HEK293 (cell line): Measurements from ENCODE around the gene ST8SIA5.

ENCODE experiments used
- CTCF ChIA-PET: fragments of 350-600 bp; formaldehyde crosslinking; extraction: SDS; loops from one replicate; lab custom pipeline; 2021; ENCODE audit warnings: antibody characterized with exemption; lab: Yijun Ruan, JAX
- POLR2A ChIA-PET: fragments of 300-600 bp; formaldehyde crosslinking; extraction: SDS; loops from one replicate; lab custom pipeline; 2020; ENCODE audit warnings: antibody characterized with exemption, inconsistent platforms; lab: Yijun Ruan, JAX
- H3K27ac ChIP-seq: fragments of 200-500 bp; sonication (Bioruptor generic); 2 replicates; pipeline ENCODE4 v1.5.1; 2014; ENCODE audit warnings: low read depth, low read length, control low read depth, inconsistent platforms; ENCODE audit errors: extremely low read depth
- H3K36me3 ChIP-seq, 2 experiments: fragments of 200-500 bp in 1 of 2; sonication (Bioruptor generic) in 1 of 2; 1 replicate in 1 of 2; 2 replicates in 1 of 2; pipeline ENCODE4 v1.5.1; 2014 to 2017; ENCODE audit warnings: inconsistent platforms in 2 of 2, low read length in 2 of 2; ENCODE audit not compliant: control insufficient read depth in 2 of 2, insufficient read depth in 1 of 2
- H3K4me1 ChIP-seq: fragments of 200-500 bp; sonication (Bioruptor generic); 2 replicates; pipeline ENCODE4 v1.5.1; 2014; ENCODE audit warnings: mild to moderate bottlenecking, low read length, inconsistent platforms; ENCODE audit not compliant: control insufficient read depth, insufficient read depth
- H3K4me3 ChIP-seq: 2 replicates; pipeline ENCODE4 v1.5.1; 2011; ENCODE audit warnings: low read depth, mild to moderate bottlenecking, control low read depth, low read length, moderate library complexity
- H3K9me3 ChIP-seq: fragments of 200-500 bp; sonication (Bioruptor generic); 2 replicates; pipeline ENCODE4 v1.5.1; 2014; ENCODE audit warnings: low read depth, low read length, inconsistent platforms; ENCODE audit not compliant: control insufficient read depth, insufficient read depth
- KLF10 ChIP-seq: fragments of 450-650 bp; IDR thresholded peaks from 2 replicates; pipeline ENCODE4 v1.5.1; 2018; ENCODE audit warnings: missing biosample characterization, mild to moderate bottlenecking, missing genetic modification characterization
- KLF16 ChIP-seq: fragments of 450-650 bp; formaldehyde crosslinking; IDR thresholded peaks from 2 replicates; pipeline ENCODE4 v1.5.1; 2017; ENCODE audit warnings: missing biosample characterization, missing genetic modification characterization
- MEIS1 ChIP-seq: sonication (generic); formaldehyde crosslinking; IDR thresholded peaks from 2 replicates; pipeline ENCODE4 v1.8.1; 2022; ENCODE audit warnings: missing genetic modification reagents, mild to moderate bottlenecking, borderline replicate concordance
- SETDB1 ChIP-seq: IDR thresholded peaks from one replicate; pipeline ENCODE4 v1.6.1; 2017; ENCODE audit warnings: mild to moderate bottlenecking, low read length, moderate library complexity, mixed read lengths; ENCODE audit not compliant: insufficient read length
- SP2 ChIP-seq: fragments of 450-650 bp; formaldehyde crosslinking; IDR thresholded peaks from 2 replicates; pipeline ENCODE4 v1.5.1; 2016; ENCODE audit warnings: missing biosample characterization, missing genetic modification characterization
- ZBTB20 ChIP-seq: fragments of 450-650 bp; formaldehyde crosslinking; IDR thresholded peaks from 2 replicates; pipeline ENCODE4 v1.5.1; 2016; ENCODE audit warnings: missing biosample characterization, missing genetic modification characterization
- ZNF416 ChIP-seq: fragments of 450-650 bp; formaldehyde crosslinking; IDR thresholded peaks from 2 replicates; pipeline ENCODE4 v1.5.1; 2016; ENCODE audit warnings: missing biosample characterization, missing genetic modification characterization
- ZNF544 ChIP-seq: fragments of 450-650 bp; formaldehyde crosslinking; IDR thresholded peaks from 2 replicates; pipeline ENCODE4 v1.5.0; 2017; ENCODE audit warnings: missing biosample characterization, missing genetic modification characterization
- ZNF623 ChIP-seq: fragments of 450-650 bp; formaldehyde crosslinking; IDR thresholded peaks from 2 replicates; pipeline ENCODE4 v1.5.1; 2016; ENCODE audit warnings: missing biosample characterization, missing genetic modification characterization
- ZNF660 ChIP-seq: fragments of 450-650 bp; IDR thresholded peaks from 2 replicates; pipeline ENCODE4 v1.5.1; 2018; ENCODE audit warnings: missing biosample characterization, mild to moderate bottlenecking, missing genetic modification characterization
- ZNF785 ChIP-seq: fragments of 450-650 bp; formaldehyde crosslinking; IDR thresholded peaks from 2 replicates; pipeline ENCODE4 v1.5.1; 2016; ENCODE audit warnings: missing biosample characterization, missing genetic modification characterization
- ZXDB ChIP-seq: fragments of 450-650 bp; formaldehyde crosslinking; IDR thresholded peaks from 2 replicates; pipeline ENCODE4 v1.5.1; 2016; ENCODE audit warnings: missing biosample characterization, missing genetic modification characterization
- TF ChIP-seq, protein P1 (sequence below): fragments of 450-650 bp; formaldehyde crosslinking; IDR thresholded peaks from 2 replicates; pipeline ENCODE4 v1.5.1; 2017; ENCODE audit warnings: missing biosample characterization, missing genetic modification characterization
- TF ChIP-seq, protein P2 (sequence below): fragments of 450-650 bp; formaldehyde crosslinking; IDR thresholded peaks from 2 replicates; pipeline ENCODE4 v1.5.1; 2016; ENCODE audit warnings: missing biosample characterization, missing genetic modification characterization
- TF ChIP-seq, protein P3 (sequence below): fragments of 450-650 bp; formaldehyde crosslinking; conservative IDR thresholded peaks from 2 replicates; pipeline ENCODE4 v1.5.1; 2016; ENCODE audit warnings: low read depth, missing biosample characterization, missing genetic modification characterization
- TF ChIP-seq, protein P4 (sequence below): fragments of 450-650 bp; formaldehyde crosslinking; IDR thresholded peaks from 2 replicates; pipeline ENCODE4 v1.5.1; 2016; ENCODE audit warnings: missing biosample characterization, missing genetic modification characterization

Gene ST8SIA5

DNA sequence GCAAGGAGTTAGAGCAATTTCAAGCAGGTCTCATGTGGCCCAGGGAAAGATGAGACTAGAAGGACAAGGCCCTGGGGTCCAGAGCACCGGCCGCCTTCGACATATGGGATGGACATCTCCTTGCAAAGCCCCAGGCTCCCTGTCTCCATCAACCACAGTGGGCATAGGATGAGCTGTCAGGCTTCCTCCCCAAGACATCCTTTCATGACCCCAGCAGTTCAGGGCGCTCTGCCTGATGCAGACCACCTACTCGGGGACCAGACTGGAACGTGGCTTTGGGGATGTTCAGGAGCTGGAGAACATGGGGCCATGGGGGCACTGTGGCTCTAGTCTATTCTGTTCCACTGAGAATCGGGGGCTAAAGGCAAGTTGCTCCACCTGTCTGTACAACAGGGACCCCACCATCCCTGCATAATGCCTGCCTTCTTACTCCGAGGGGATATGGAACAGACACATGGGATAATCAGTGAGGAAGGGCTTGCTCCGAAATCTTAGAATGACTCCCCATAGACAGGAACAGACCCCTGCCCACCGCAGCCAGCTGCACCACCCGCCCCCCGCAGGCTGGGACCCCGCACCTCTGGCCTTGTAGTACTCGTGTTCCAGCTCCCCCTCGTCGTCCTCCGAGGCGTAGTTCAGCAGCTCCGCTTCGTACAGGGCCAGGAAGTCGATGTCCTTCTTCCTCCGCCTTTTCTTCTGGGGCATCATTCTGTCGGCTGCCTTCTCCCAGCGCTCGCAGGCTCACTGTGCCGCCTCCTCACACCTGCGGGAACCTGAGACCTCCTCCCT is 100.3 kb downstream of the ST8SIA5 start:
- ChIA-PET CTCF (interaction anchor here (0.6 to 7.9 kb wide), 12 partner anchors 8 to 508 kb away, joined by 3 to 179 read pairs (median 5); a partner anchor contains a TSS), POLR2A (interaction anchor here (0.6 kb wide), 1 partner anchor 546 kb away, joined by 3 read pairs; no protein-coding TSS in a partner anchor)
- H3K9me3 ChIP-seq, result no peaks in the 10 kb centered on the region
- no peaks in the 10 kb centered on the region for H3K4me1 ChIP-seq
- H3K27ac ChIP-seq, result no peak overlapping the region
- TF ChIP-seq ZNF416 (no peak), MEIS1 (CRISPR knock-in tag) (no peak), SP2 (tag by site-specific recombination) (no peak), ZNF660 (no peak), ZNF623 (tag by site-specific recombination) (no peak), KLF10 (tag by site-specific recombination) (no peak), SETDB1 (no peak), KLF16 (tag by site-specific recombination) (no peak), ZXDB (tag by site-specific recombination) (no peak), ZNF785 (tag by site-specific recombination) (no peak), ZBTB20 (no peak), ZNF544 (tag by site-specific recombination) (no peak)
- TF ChIP-seq, protein P1, sequence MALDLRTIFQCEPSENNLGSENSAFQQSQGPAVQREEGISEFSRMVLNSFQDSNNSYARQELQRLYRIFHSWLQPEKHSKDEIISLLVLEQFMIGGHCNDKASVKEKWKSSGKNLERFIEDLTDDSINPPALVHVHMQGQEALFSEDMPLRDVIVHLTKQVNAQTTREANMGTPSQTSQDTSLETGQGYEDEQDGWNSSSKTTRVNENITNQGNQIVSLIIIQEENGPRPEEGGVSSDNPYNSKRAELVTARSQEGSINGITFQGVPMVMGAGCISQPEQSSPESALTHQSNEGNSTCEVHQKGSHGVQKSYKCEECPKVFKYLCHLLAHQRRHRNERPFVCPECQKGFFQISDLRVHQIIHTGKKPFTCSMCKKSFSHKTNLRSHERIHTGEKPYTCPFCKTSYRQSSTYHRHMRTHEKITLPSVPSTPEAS (tag by site-specific recombination), result no peak
- TF ChIP-seq, protein P2, sequence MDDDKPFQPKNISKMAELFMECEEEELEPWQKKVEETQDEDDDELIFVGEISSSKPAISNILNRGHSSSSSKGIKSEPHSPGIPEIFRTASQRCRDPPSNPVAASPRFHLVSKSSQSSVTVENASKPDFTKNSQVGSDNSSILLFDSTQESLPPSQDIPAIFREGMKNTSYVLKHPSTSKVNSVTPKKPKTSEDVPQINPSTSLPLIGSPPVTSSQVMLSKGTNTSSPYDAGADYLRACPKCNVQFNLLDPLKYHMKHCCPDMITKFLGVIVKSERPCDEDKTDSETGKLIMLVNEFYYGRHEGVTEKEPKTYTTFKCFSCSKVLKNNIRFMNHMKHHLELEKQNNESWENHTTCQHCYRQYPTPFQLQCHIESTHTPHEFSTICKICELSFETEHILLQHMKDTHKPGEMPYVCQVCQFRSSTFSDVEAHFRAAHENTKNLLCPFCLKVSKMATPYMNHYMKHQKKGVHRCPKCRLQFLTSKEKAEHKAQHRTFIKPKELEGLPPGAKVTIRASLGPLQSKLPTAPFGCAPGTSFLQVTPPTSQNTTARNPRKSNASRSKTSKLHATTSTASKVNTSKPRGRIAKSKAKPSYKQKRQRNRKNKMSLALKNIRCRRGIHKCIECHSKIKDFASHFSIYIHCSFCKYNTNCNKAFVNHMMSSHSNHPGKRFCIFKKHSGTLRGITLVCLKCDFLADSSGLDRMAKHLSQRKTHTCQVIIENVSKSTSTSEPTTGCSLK (tag by site-specific recombination), result no peak
- TF ChIP-seq, protein P3, sequence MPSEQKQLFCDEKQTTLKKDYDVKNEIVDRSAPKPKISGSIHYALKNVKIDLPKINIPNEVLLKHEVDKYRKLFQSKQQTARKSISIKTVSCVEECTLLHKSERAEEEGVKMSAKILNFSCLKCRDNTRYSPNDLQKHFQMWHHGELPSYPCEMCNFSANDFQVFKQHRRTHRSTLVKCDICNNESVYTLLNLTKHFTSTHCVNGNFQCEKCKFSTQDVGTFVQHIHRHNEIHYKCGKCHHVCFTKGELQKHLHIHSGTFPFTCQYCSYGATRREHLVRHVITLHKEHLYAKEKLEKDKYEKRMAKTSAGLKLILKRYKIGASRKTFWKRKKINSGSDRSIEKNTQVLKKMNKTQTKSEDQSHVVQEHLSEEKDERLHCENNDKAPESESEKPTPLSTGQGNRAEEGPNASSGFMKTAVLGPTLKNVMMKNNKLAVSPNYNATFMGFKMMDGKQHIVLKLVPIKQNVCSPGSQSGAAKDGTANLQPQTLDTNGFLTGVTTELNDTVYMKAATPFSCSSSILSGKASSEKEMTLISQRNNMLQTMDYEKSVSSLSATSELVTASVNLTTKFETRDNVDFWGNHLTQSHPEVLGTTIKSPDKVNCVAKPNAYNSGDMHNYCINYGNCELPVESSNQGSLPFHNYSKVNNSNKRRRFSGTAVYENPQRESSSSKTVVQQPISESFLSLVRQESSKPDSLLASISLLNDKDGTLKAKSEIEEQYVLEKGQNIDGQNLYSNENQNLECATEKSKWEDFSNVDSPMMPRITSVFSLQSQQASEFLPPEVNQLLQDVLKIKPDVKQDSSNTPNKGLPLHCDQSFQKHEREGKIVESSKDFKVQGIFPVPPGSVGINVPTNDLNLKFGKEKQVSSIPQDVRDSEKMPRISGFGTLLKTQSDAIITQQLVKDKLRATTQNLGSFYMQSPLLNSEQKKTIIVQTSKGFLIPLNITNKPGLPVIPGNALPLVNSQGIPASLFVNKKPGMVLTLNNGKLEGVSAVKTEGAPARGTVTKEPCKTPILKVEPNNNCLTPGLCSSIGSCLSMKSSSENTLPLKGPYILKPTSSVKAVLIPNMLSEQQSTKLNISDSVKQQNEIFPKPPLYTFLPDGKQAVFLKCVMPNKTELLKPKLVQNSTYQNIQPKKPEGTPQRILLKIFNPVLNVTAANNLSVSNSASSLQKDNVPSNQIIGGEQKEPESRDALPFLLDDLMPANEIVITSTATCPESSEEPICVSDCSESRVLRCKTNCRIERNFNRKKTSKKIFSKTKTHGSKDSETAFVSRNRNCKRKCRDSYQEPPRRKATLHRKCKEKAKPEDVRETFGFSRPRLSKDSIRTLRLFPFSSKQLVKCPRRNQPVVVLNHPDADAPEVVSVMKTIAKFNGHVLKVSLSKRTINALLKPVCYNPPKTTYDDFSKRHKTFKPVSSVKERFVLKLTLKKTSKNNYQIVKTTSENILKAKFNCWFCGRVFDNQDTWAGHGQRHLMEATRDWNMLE (tag by site-specific recombination), result no peak
- TF ChIP-seq, protein P4, sequence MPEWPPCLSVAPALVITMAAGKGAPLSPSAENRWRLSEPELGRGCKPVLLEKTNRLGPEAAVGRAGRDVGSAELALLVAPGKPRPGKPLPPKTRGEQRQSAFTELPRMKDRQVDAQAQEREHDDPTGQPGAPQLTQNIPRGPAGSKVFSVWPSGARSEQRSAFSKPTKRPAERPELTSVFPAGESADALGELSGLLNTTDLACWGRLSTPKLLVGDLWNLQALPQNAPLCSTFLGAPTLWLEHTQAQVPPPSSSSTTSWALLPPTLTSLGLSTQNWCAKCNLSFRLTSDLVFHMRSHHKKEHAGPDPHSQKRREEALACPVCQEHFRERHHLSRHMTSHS (tag by site-specific recombination), result no peak
- no peaks in the 10 kb centered on the region for H3K36me3 ChIP-seq
- no peak overlapping the region for H3K4me3 ChIP-seq
